ENCODE data around the gene ACOT13.

DNA sequence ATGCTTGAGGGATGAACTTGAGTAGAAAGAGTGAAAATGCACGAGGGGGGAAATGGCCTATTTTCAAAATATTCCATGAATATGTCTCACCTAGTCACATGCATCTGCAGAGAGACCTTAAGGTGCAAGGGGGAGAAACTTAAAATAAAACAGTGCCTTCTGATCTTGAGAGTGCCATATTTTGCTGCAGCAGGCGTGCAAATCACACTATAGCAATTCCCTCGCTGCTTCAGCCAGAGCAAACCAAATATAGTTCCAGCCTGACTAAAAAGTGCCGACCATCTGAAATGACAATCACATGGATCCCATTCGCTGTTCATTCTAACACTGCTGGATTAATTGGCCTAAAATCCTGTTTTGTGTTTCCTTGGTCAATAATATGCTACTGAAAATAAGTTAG, 47.2 kb upstream of the ACOT13 start:
- TF ChIP-seq POLR2AphosphoS5 (IDR thresholded peaks at IDR 0.05; ENCODE audit: low read depth, low read length) (no peak), TAF1 (IDR thresholded peaks at IDR 0.05; ENCODE audit: borderline replicate concordance, insufficient read depth, low read length) (no peak), REST (IDR thresholded peaks at IDR 0.05; ENCODE audit: insufficient read depth in 1 of 2, low read depth in 2 of 2, low read length in 2 of 2) (no peak)
